BLaER1 (cell line): Measurements from ENCODE around the gene DLG2.

ENCODE experiments used
- H3K27ac ChIP-seq: shearing (Covaris generic); formaldehyde crosslinking; 2 replicates; pipeline ENCODE4 v1.8.1; 2022
- H3K27me3 ChIP-seq: shearing (Covaris generic); formaldehyde crosslinking; 2 replicates; pipeline ENCODE4 v1.8.1; 2022
- H3K36me3 ChIP-seq: shearing (Covaris generic); formaldehyde crosslinking; 2 replicates; pipeline ENCODE4 v1.8.1; 2022
- H3K4me1 ChIP-seq: shearing (Covaris generic); formaldehyde crosslinking; 2 replicates; pipeline ENCODE4 v1.8.1; 2022
- H3K4me2 ChIP-seq: shearing (Covaris generic); formaldehyde crosslinking; 2 replicates; pipeline ENCODE4 v1.8.1; 2022
- H3K4me3 ChIP-seq: shearing (Covaris generic); formaldehyde crosslinking; 2 replicates; pipeline ENCODE4 v1.8.1; 2022
- H3K9ac ChIP-seq: shearing (Covaris generic); formaldehyde crosslinking; 2 replicates; pipeline ENCODE4 v1.8.1; 2022
- H3K9me3 ChIP-seq: shearing (Covaris generic); formaldehyde crosslinking; 2 replicates; pipeline ENCODE4 v1.8.1; 2022
- H4K20me1 ChIP-seq: shearing (Covaris generic); formaldehyde crosslinking; 2 replicates; pipeline ENCODE4 v1.8.1; 2022
- Cebpa-rat ChIP-seq: shearing (Covaris generic); IDR thresholded peaks from 2 replicates; pipeline ENCODE4 v1.8.1; 2022

Gene DLG2

DNA sequence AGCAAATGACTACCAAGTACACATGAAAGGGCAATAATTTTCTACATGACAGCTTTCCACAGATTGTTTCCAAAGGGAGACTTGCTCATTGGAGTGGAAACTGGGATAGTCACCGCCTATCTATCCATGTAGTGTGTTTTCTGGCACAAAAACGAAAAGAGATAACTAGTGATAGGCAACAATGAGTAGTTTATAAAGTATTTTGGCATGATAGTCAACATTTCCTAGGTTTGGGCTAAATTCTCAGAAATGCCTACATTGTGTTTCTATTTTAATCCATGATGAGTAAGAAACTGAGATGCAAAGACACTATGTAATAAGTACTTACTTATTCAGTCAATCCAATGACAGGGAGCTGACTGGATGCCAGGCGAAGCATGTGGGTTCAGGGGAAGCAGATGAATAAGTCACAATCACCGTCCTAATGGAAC lies 1129.1 kb downstream of the DLG2 start:
- Histone ChIP-seq H3K36me3 (no peaks in the 10 kb centered on the region), H4K20me1 (no peaks in the 10 kb centered on the region), H3K27me3 (no peaks in the 10 kb centered on the region), H3K4me1 (no peaks in the 10 kb centered on the region), H3K9me3 (no peaks in the 10 kb centered on the region), H3K4me3 (no peak overlapping the region), H3K27ac (no peak overlapping the region), H3K9ac (no peak overlapping the region), H3K4me2 (no peak overlapping the region)
- TF ChIP-seq Cebpa-rat: no peak

- Histone ChIP-seq H3K4me1 (no peaks in the 10 kb centered on the region), H3K4me3 (no peak overlapping the region), H4K20me1 (no peaks in the 10 kb centered on the region), H3K9ac (no peak overlapping the region), H3K36me3 (no peaks in the 10 kb centered on the region), H3K27ac (no peak overlapping the region), H3K4me2 (no peak overlapping the region), H3K9me3 (no peaks in the 10 kb centered on the region), H3K27me3 (no peaks in the 10 kb centered on the region)
- no peak for TF ChIP-seq Cebpa-rat
Measured at GRCh38 chr11:84497181-84497580, 1130.0 kb downstream of the DLG2 start.

- Histone ChIP-seq H3K9ac (no peak overlapping the region), H3K9me3 (no peaks in the 10 kb centered on the region), H3K4me3 (no peak overlapping the region), H3K27me3 (no peaks in the 10 kb centered on the region), H3K4me2 (no peak overlapping the region), H3K27ac (no peak overlapping the region), H4K20me1 (no peaks in the 10 kb centered on the region), H3K36me3 (no peaks in the 10 kb centered on the region), H3K4me1 (no peaks in the 10 kb centered on the region)
- TF ChIP-seq Cebpa-rat: no peak
Measured at GRCh38 chr11:84496122-84496521, 1131.0 kb downstream of the DLG2 start.

DNA sequence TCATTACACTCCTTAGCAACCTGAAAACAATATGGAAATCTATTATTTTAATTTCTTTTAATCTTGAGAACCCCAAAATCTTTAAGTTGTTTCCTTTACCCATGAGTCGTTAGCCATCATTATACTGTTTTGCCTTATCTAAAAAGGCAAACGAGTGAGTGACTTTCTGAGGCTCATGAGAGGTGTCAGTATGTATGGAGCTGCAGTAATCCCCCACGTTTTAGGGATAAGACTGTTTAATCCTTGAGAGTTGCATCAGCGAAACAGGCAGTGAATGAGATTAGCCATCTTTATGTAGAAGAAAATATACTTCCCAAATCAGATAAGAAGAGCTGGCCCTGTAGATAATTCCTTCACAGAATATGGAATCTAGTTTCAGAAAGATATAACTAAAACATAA lies 1147.0 kb downstream of the DLG2 start:
- Histone ChIP-seq H3K4me2 (no peak overlapping the region), H3K4me1 (no peaks in the 10 kb centered on the region), H3K27me3 (no peaks in the 10 kb centered on the region), H3K36me3 (no peaks in the 10 kb centered on the region), H3K9me3 (no peaks in the 10 kb centered on the region), H3K4me3 (no peak overlapping the region), H4K20me1 (no peaks in the 10 kb centered on the region), H3K9ac (no peak overlapping the region), H3K27ac (no peak overlapping the region)
- TF ChIP-seq Cebpa-rat: no peak

DNA sequence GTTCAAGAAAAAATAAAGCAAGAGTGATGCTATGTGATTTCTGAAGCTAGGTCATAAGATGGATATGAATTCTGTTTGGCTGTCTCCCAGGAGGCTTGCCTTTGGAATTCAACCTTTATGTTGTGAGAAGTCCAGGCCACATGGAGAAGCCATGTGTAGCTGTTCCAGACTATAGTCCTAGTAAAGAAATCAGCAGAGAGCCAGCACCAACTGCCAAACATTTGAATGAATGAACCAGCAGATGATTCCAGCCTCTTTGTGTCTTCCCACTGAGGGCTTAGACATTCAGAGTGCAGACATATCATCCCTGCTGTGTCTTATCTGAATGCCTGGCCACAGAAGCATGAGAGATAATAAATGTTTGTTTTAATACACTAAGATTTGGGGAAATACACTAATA lies 1150.6 kb downstream of the DLG2 start:
- H3K9me3 ChIP-seq: no peaks in the 10 kb centered on the region
- no peak overlapping the region for H3K27ac ChIP-seq
- no peaks in the 10 kb centered on the region for H3K4me1 ChIP-seq
- H3K27me3 ChIP-seq: no peaks in the 10 kb centered on the region
- no peaks in the 10 kb centered on the region for H4K20me1 ChIP-seq
- TF ChIP-seq Cebpa-rat: no peak
- no peak overlapping the region for H3K4me2 ChIP-seq
- no peaks in the 10 kb centered on the region for H3K36me3 ChIP-seq
- H3K9ac ChIP-seq: no peak overlapping the region
- no peak overlapping the region for H3K4me3 ChIP-seq

- Histone ChIP-seq H3K9ac (no peak overlapping the region), H3K4me1 (no peaks in the 10 kb centered on the region), H4K20me1 (no peaks in the 10 kb centered on the region), H3K27ac (no peak overlapping the region), H3K4me2 (no peak overlapping the region), H3K27me3 (no peaks in the 10 kb centered on the region), H3K4me3 (no peak overlapping the region), H3K9me3 (no peaks in the 10 kb centered on the region), H3K36me3 (no peaks in the 10 kb centered on the region)
- no peak for TF ChIP-seq Cebpa-rat
Measured at GRCh38 chr11:84471501-84471900, 1155.6 kb downstream of the DLG2 start.

DNA sequence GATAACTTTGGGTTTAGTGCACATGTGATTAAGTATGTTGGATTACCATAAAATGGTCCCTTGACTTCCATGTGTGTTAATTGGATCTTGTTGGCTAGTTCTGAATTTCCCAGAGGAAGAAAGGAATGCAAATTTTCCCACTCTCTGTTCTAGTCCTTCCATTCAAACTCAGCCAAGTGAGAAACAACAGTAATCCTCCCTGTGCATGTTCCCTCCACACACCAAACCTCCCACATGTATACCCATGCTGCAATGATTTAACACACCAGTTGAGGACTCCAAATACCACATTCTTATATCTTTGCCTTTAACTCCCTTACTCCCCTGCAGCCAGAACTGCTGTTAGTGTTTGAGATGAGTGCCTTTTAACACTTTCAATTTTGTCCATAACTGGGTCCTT lies 1158.9 kb downstream of the DLG2 start:
- H3K9ac ChIP-seq: no peak overlapping the region
- no peak overlapping the region for H3K4me2 ChIP-seq
- no peaks in the 10 kb centered on the region for H3K9me3 ChIP-seq
- H4K20me1 ChIP-seq: no peaks in the 10 kb centered on the region
- H3K4me1 ChIP-seq: no peaks in the 10 kb centered on the region
- no peak overlapping the region for H3K27ac ChIP-seq
- no peak for TF ChIP-seq Cebpa-rat
- no peak overlapping the region for H3K4me3 ChIP-seq
- no peaks in the 10 kb centered on the region for H3K27me3 ChIP-seq
- H3K36me3 ChIP-seq: no peaks in the 10 kb centered on the region

GRCh38 chr11:84465040-84465439 lies 1162.1 kb downstream of the DLG2 start:
- Histone ChIP-seq H3K36me3 (no peaks in the 10 kb centered on the region), H3K4me2 (no peak overlapping the region), H3K4me3 (no peak overlapping the region), H3K27me3 (no peaks in the 10 kb centered on the region), H3K4me1 (no peaks in the 10 kb centered on the region), H4K20me1 (no peaks in the 10 kb centered on the region), H3K27ac (no peak overlapping the region), H3K9me3 (no peaks in the 10 kb centered on the region), H3K9ac (no peak overlapping the region)
- TF ChIP-seq Cebpa-rat: no peak

DNA sequence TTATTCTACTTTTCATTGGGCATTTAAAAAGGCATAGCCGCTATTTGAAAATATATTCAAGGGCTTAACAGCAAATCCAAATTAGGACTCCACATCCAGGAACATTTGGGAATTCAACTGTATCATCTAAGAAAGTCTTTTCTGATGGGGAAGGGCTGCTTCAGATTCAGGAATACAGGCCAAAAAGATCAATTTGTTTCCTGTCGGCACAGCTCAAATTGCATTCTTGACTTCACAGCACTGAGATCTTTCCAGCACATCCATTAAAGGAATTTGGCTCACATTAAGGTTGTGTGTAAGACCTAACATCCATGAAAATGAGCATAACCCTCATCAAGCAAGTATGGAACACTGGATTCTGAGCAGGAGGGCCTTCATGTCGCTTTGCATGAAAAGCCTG lies 1171.5 kb downstream of the DLG2 start:
- Histone ChIP-seq H3K27ac (no peak overlapping the region), H4K20me1 (no peaks in the 10 kb centered on the region), H3K4me2 (no peak overlapping the region), H3K4me3 (no peak overlapping the region), H3K27me3 (no peaks in the 10 kb centered on the region), H3K36me3 (no peaks in the 10 kb centered on the region), H3K4me1 (no peaks in the 10 kb centered on the region), H3K9me3 (no peaks in the 10 kb centered on the region), H3K9ac (no peak overlapping the region)
- TF ChIP-seq Cebpa-rat: no peak

- no peak overlapping the region for H3K4me2 ChIP-seq
- H3K9ac ChIP-seq: no peak overlapping the region
- H3K27me3 ChIP-seq: no peaks in the 10 kb centered on the region
- H4K20me1 ChIP-seq: no peaks in the 10 kb centered on the region
- H3K4me1 ChIP-seq: no peaks in the 10 kb centered on the region
- no peaks in the 10 kb centered on the region for H3K36me3 ChIP-seq
- no peak overlapping the region for H3K27ac ChIP-seq
- TF ChIP-seq Cebpa-rat: no peak
- H3K9me3 ChIP-seq: no peaks in the 10 kb centered on the region
- no peak overlapping the region for H3K4me3 ChIP-seq
Measured at GRCh38 chr11:84452211-84452610, 1174.9 kb downstream of the DLG2 start.

DNA sequence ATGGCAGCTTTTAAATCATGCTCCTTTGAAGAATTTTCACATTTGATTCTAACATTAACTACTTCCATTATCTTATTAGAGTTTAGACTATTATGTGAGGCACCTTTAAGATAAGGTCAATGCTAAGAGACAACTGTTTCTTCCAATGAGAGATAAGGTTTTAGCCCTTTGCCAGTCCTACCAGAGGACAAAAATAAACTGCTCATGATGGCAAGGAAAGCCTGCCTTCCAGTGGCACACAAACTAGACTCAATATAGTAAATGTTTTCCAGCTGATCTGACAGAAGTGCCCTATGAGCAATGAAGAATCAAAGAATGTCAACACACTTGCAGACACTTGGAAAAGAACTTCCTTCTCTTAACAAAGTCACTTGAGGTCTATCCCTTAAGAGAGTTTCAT lies 1188.6 kb downstream of the DLG2 start:
- Histone ChIP-seq H3K36me3 (no peaks in the 10 kb centered on the region), H3K4me3 (no peak overlapping the region), H3K4me2 (no peak overlapping the region), H3K4me1 (no peaks in the 10 kb centered on the region), H3K27ac (no peak overlapping the region), H3K9me3 (no peaks in the 10 kb centered on the region), H3K27me3 (no peaks in the 10 kb centered on the region), H3K9ac (no peak overlapping the region), H4K20me1 (no peaks in the 10 kb centered on the region)
- TF ChIP-seq Cebpa-rat: no peak
